HepG2 (cell line): ENCODE results near the gene LRRC45. TPM values are rescaled to one million over a fixed set of nuclear protein-coding genes. Genes with fewer than 3 reads are reported as not detected.
A peak's percentile ranks its signal among the peaks of the same experiment; 100 is the strongest.

Experiments used
- BRCA1 ChIP-seq: sonication (generic); formaldehyde crosslinking; IDR thresholded peaks from 2 replicates; pipeline ENCODE4 v1.4.0; 2020; ENCODE audit warnings: missing genetic modification reagents
- FOXA1 ChIP-seq, 2 experiments: fragments of 450-650 bp in 1 of 2; sonication (generic) in 1 of 2; formaldehyde crosslinking in 1 of 2; IDR thresholded peaks; 2 replicates each; pipeline versions ENCODE4 v1.4.0 to v1.6.1; 2016 to 2020; ENCODE audit warnings: missing genetic modification reagents in 1 of 2
- FOXO1 ChIP-seq: sonication (generic); formaldehyde crosslinking; IDR thresholded peaks from 2 replicates; pipeline ENCODE4 v1.4.0; 2020; ENCODE audit warnings: missing genetic modification reagents
- GPN1 ChIP-seq: sonication (generic); formaldehyde crosslinking; IDR thresholded peaks from 2 replicates; pipeline ENCODE4 v1.5.1; 2020; ENCODE audit warnings: missing genetic modification reagents, borderline replicate concordance
- POLR2AphosphoS2 ChIP-seq: IDR thresholded peaks from 2 replicates; pipeline ENCODE4 v1.6.1; 2011; ENCODE audit warnings: low read depth, low read length, improper control_type of control experiment
- RFX3 ChIP-seq: IDR thresholded peaks from 2 replicates; pipeline ENCODE4 v1.6.1; 2016; ENCODE audit warnings: missing biosample characterization, missing genetic modification reagents
- RFXANK ChIP-seq: IDR thresholded peaks from 2 replicates; pipeline ENCODE4 v1.6.1; 2016
- SYNCRIP ChIP-seq: fragments of 200-400 bp; formaldehyde crosslinking; IDR thresholded peaks from 2 replicates; pipeline ENCODE4 v1.6.1; 2018; ENCODE audit warnings: mild to moderate bottlenecking, low read depth, low read length; ENCODE audit not compliant: insufficient read depth
- ZNF225 ChIP-seq: sonication (generic); formaldehyde crosslinking; IDR thresholded peaks from 2 replicates; pipeline ENCODE4 v1.4.0; 2020; ENCODE audit warnings: mild to moderate bottlenecking, missing genetic modification reagents
- ZNF629 ChIP-seq: sonication (generic); formaldehyde crosslinking; conservative IDR thresholded peaks from 2 replicates; pipeline ENCODE4 v1.5.0; 2020; ENCODE audit warnings: missing genetic modification reagents
- ZNF7 ChIP-seq: IDR thresholded peaks from 2 replicates; pipeline ENCODE4 v1.6.1; 2016; ENCODE audit warnings: missing biosample characterization, missing genetic modification reagents
- ZNF773 ChIP-seq: sonication (generic); formaldehyde crosslinking; IDR thresholded peaks from 2 replicates; pipeline ENCODE4 v1.4.0; 2020; ENCODE audit warnings: missing genetic modification reagents, borderline replicate concordance
- ZNF83 ChIP-seq: sonication (generic); formaldehyde crosslinking; IDR thresholded peaks from 2 replicates; pipeline ENCODE4 v1.4.0; 2020; ENCODE audit warnings: missing genetic modification reagents, mild to moderate bottlenecking, borderline replicate concordance
- ZNF839 ChIP-seq: sonication (generic); formaldehyde crosslinking; IDR thresholded peaks from 2 replicates; pipeline ENCODE4 v1.4.0; 2020; ENCODE audit warnings: missing genetic modification reagents, mild to moderate bottlenecking, borderline replicate concordance
- ZNF878 ChIP-seq: sonication (generic); formaldehyde crosslinking; IDR thresholded peaks from 2 replicates; pipeline ENCODE4 v1.8.1; 2023; ENCODE audit warnings: mild to moderate bottlenecking, missing genetic modification reagents, moderate library complexity
- polyA plus RNA-seq, 8 experiments: library from polyadenylated mRNA; depleted of rRNA in 3 of 8; stranded (reverse) in 7 of 8; unstranded in 1 of 8; fragments of >200 nt; fragmentation: Illumina TruSeq in 4 of 8; extraction: Trizol in 4 of 8; gene quantifications; 2 replicates each; pipeline versions ENCODE4 v1.2.1 to v1.2.3, GENCODE V29; 2011 to 2016; ENCODE audit warnings: low read depth in 4 of 8, missing spikeins in 1 of 8, mixed read lengths in 1 of 8; ENCODE audit not compliant: insufficient read depth in 1 of 8
- total RNA-seq, 5 experiments: library from RNA; depleted of rRNA; stranded (reverse); fragments of >200 nt; fragmentation: Illumina TruSeq; extraction: Trizol; gene quantifications; 2 replicates each; pipeline ENCODE4 v1.2.3, GENCODE V29; 2016; ENCODE audit warnings: low read depth in 1 of 5
- TF ChIP-seq, protein P1 (sequence below): sonication (generic); formaldehyde crosslinking; IDR thresholded peaks from 2 replicates; pipeline ENCODE4; 2020; ENCODE audit warnings: missing genetic modification reagents, mild to moderate bottlenecking, borderline replicate concordance
- TF ChIP-seq, protein P2 (sequence below): sonication (generic); formaldehyde crosslinking; conservative IDR thresholded peaks from 2 replicates; pipeline ENCODE4 v1.8.1; 2023; ENCODE audit warnings: missing genetic modification reagents
- TF ChIP-seq, protein P3 (sequence below), 2 experiments: sonication (generic) in 1 of 2; formaldehyde crosslinking in 1 of 2; IDR thresholded peaks; 2 replicates each; pipeline versions ENCODE4 v1.6.1 to v1.9.0; 2014 to 2022; ENCODE audit warnings: antibody characterized with exemption in 1 of 2, borderline replicate concordance in 1 of 2, inconsistent platforms in 1 of 2, low read depth in 1 of 2, missing genetic modification reagents in 1 of 2
- TF ChIP-seq, protein P4 (sequence below): sonication (generic); formaldehyde crosslinking; IDR thresholded peaks from 2 replicates; pipeline ENCODE4 v1.4.0; 2020; ENCODE audit warnings: missing genetic modification reagents

Gene LRRC45
- total and polyA plus RNA-seq, 2 of the 13 experiments (the other 11 are each of a cell fraction or from before 2014, with no cell fraction given): 11.6 to 48.1 TPM

DNA sequence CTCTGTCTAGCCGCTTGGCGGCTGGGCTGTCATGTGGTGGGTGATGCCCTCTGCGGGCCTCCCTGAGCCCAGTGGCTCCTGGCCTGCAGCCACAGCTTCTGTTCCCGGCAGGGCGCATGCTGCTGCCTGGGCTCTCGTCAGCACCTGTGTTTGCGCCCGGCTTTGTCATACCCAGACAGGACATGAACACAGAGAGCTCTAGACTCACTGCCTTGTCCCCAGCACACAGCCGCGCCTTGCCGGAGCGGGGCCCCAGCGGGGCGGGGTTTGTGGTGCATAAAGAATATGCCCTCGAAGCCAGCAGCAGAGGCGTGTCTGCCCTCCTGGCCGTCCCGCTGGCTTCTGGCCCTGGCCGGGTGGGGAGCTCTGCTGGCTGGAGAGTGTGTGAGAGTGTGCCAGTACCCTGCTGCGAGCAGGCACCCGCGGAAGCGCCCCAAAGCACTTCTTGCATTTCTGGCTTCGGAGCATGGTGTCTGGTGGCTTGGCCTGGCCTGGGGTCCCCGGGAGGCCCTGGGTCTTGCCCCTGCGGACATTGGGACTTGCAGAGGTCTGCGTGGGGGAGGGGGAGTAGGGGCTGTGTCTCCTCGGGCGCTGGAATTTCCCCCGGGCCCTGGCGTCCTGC, 31.3 kb upstream of the LRRC45 start (continued):
- TF ChIP-seq, protein P1, sequence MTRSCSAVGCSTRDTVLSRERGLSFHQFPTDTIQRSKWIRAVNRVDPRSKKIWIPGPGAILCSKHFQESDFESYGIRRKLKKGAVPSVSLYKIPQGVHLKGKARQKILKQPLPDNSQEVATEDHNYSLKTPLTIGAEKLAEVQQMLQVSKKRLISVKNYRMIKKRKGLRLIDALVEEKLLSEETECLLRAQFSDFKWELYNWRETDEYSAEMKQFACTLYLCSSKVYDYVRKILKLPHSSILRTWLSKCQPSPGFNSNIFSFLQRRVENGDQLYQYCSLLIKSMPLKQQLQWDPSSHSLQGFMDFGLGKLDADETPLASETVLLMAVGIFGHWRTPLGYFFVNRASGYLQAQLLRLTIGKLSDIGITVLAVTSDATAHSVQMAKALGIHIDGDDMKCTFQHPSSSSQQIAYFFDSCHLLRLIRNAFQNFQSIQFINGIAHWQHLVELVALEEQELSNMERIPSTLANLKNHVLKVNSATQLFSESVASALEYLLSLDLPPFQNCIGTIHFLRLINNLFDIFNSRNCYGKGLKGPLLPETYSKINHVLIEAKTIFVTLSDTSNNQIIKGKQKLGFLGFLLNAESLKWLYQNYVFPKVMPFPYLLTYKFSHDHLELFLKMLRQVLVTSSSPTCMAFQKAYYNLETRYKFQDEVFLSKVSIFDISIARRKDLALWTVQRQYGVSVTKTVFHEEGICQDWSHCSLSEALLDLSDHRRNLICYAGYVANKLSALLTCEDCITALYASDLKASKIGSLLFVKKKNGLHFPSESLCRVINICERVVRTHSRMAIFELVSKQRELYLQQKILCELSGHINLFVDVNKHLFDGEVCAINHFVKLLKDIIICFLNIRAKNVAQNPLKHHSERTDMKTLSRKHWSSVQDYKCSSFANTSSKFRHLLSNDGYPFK (CRISPR knock-in tag): peak; percentile 18
- peak; percentile 72; the same call in 1 of the 2 replicates for TF ChIP-seq FOXO1
- peak; percentile 61; the same call in 1 of the 2 replicates for TF ChIP-seq ZNF7 (CRISPR knock-in tag)
- TF ChIP-seq RFXANK (CRISPR knock-in tag): no peak
- TF ChIP-seq, protein P2, sequence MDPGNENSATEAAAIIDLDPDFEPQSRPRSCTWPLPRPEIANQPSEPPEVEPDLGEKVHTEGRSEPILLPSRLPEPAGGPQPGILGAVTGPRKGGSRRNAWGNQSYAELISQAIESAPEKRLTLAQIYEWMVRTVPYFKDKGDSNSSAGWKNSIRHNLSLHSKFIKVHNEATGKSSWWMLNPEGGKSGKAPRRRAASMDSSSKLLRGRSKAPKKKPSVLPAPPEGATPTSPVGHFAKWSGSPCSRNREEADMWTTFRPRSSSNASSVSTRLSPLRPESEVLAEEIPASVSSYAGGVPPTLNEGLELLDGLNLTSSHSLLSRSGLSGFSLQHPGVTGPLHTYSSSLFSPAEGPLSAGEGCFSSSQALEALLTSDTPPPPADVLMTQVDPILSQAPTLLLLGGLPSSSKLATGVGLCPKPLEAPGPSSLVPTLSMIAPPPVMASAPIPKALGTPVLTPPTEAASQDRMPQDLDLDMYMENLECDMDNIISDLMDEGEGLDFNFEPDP (CRISPR knock-in tag): no peak
- no peak; the same call in 1 of the 2 replicates for TF ChIP-seq GPN1 (CRISPR knock-in tag)
- TF ChIP-seq ZNF83 (CRISPR knock-in tag): peak; percentile 13
- TF ChIP-seq POLR2AphosphoS2: no peak; the same call in 1 of the 2 replicates
- TF ChIP-seq ZNF878: peak; percentile 82; the same call in 1 of the 2 replicates
- no peak for TF ChIP-seq RFX3 (CRISPR knock-in tag)
- TF ChIP-seq, protein P3, sequence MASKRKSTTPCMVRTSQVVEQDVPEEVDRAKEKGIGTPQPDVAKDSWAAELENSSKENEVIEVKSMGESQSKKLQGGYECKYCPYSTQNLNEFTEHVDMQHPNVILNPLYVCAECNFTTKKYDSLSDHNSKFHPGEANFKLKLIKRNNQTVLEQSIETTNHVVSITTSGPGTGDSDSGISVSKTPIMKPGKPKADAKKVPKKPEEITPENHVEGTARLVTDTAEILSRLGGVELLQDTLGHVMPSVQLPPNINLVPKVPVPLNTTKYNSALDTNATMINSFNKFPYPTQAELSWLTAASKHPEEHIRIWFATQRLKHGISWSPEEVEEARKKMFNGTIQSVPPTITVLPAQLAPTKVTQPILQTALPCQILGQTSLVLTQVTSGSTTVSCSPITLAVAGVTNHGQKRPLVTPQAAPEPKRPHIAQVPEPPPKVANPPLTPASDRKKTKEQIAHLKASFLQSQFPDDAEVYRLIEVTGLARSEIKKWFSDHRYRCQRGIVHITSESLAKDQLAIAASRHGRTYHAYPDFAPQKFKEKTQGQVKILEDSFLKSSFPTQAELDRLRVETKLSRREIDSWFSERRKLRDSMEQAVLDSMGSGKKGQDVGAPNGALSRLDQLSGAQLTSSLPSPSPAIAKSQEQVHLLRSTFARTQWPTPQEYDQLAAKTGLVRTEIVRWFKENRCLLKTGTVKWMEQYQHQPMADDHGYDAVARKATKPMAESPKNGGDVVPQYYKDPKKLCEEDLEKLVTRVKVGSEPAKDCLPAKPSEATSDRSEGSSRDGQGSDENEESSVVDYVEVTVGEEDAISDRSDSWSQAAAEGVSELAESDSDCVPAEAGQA (IDR thresholded peaks at IDR 0.05; ENCODE audit: low read depth): no peak
- TF ChIP-seq, protein P3 (CRISPR knock-in tag; IDR thresholded peaks at IDR 0.05; ENCODE audit: borderline replicate concordance): no peak; the same call in 1 of the 2 replicates
- TF ChIP-seq FOXA1 (IDR thresholded peaks at IDR 0.05): no peak
- no peak; the same call in 1 of the 2 replicates for TF ChIP-seq FOXA1 (CRISPR knock-in tag; IDR thresholded peaks at IDR 0.05)
- no peak for TF ChIP-seq SYNCRIP
- peak; percentile 90; the same call in 1 of the 2 replicates for TF ChIP-seq ZNF839 (CRISPR knock-in tag)
- peak; percentile 79; the same call in 1 of the 2 replicates for TF ChIP-seq ZNF773
- TF ChIP-seq BRCA1 (CRISPR knock-in tag): no peak
- 0 out of 2 replicates have a peak, but pooled peaks have one; percentile 48 for TF ChIP-seq ZNF629 (CRISPR knock-in tag)
- TF ChIP-seq ZNF225 (CRISPR knock-in tag): 0 out of 2 replicates have a peak, but pooled peaks have one; percentile 60
- TF ChIP-seq, protein P4, sequence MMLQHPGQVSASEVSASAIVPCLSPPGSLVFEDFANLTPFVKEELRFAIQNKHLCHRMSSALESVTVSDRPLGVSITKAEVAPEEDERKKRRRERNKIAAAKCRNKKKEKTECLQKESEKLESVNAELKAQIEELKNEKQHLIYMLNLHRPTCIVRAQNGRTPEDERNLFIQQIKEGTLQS (CRISPR knock-in tag): peak; percentile 50; the same call in 1 of the 2 replicates
